ENCODE data around the gene TAS1R2.
"Not testable (repeated sequence)": the region's sequence is repeated elsewhere in the genome, so short reads cannot be mapped to it uniquely, and the experiment has no call there.

Gene TAS1R2

DNA sequence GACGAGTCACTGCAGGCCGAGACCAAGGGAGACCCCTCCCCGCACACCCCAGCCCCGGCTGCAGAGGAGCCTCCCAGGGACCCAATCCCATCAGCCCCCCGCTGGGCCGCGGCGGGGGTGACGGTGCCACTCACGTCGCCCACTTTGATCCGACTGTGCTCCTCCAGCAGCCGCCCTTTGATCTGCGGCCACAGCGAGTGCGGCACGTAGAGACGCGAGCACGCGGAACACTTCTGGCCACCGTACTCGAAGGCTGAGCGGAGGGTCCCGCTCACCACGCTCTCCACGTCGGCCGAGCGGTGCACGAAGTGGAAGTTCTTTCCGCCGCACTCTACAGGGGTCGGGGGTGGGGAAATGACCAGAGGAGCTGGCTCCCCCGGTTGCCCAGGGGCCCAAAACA is 17.8 kb upstream of the TAS1R2 start:
- Histone ChIP-seq H3K27me3 (ENCODE audit: control insufficient read depth, insufficient read depth, low read length, poor library complexity, severe bottlenecking) (no peaks in the 10 kb centered on the region), H3K4me3 (ENCODE audit: insufficient read depth, low read depth, low read length) (no peak overlapping the region), H3K4me1 (ENCODE audit: control insufficient read depth, insufficient read depth, low read length) (peaks cover 8% of the 10 kb centered on the region), H3K36me3 (ENCODE audit: control insufficient read depth, insufficient read depth, low read length) (no peaks in the 10 kb centered on the region), H3K9me3 (ENCODE audit: control insufficient read depth, low read length) (no peaks in the 10 kb centered on the region), H3K27ac (ENCODE audit: insufficient read depth, low read depth, low read length, poor library complexity, severe bottlenecking) (no peak overlapping the region)
- 89 to 90% methylated on average over 35 of the region's 35 CpGs for WGBS, 2 experiments

- Histone ChIP-seq H3K27me3 (ENCODE audit: control insufficient read depth, insufficient read depth, low read length, poor library complexity, severe bottlenecking) (no peaks in the 10 kb centered on the region), H3K4me1 (ENCODE audit: control insufficient read depth, insufficient read depth, low read length) (peaks cover 8% of the 10 kb centered on the region), H3K4me3 (ENCODE audit: insufficient read depth, low read depth, low read length) (no peak overlapping the region), H3K27ac (ENCODE audit: insufficient read depth, low read depth, low read length, poor library complexity, severe bottlenecking) (no peak overlapping the region), H3K9me3 (ENCODE audit: control insufficient read depth, low read length) (no peaks in the 10 kb centered on the region), H3K36me3 (ENCODE audit: control insufficient read depth, insufficient read depth, low read length) (no peaks in the 10 kb centered on the region)
- 96% methylated on average over 10 of the region's 10 CpGs for WGBS, 2 experiments
These were observed 16.8 kb upstream of the TAS1R2 start for GRCh38 chr1:18876210-18876609.

GRCh38 chr1:18875796-18876128 is 16.3 kb upstream of the TAS1R2 start:
- 88 to 92% methylated on average over 3 of the region's 3 CpGs for WGBS, 2 experiments

GRCh38 chr1:18875107-18875795 is 15.8 kb upstream of the TAS1R2 start:
- Histone ChIP-seq H3K27me3 (ENCODE audit: control insufficient read depth, insufficient read depth, low read length, poor library complexity, severe bottlenecking) (no peaks in the 10 kb centered on the region), H3K4me1 (ENCODE audit: control insufficient read depth, insufficient read depth, low read length) (peaks cover 8% of the 10 kb centered on the region), H3K9me3 (ENCODE audit: control insufficient read depth, low read length) (no peaks in the 10 kb centered on the region), H3K27ac (ENCODE audit: insufficient read depth, low read depth, low read length, poor library complexity, severe bottlenecking) (no peak overlapping the region), H3K4me3 (ENCODE audit: insufficient read depth, low read depth, low read length) (no peak overlapping the region), H3K36me3 (ENCODE audit: control insufficient read depth, insufficient read depth, low read length) (no peaks in the 10 kb centered on the region)
- WGBS, 2 experiments, result 53 to 54% methylated on average over 20 of the region's 20 CpGs

More at GRCh38 chr1:18875796-18876128, 16.3 kb upstream of the TAS1R2 start:
- Histone ChIP-seq H3K9me3 (ENCODE audit: control insufficient read depth, low read length) (no peaks in the 10 kb centered on the region), H3K27ac (ENCODE audit: insufficient read depth, low read depth, low read length, poor library complexity, severe bottlenecking) (no peak overlapping the region), H3K4me3 (ENCODE audit: insufficient read depth, low read depth, low read length) (no peak overlapping the region), H3K36me3 (ENCODE audit: control insufficient read depth, insufficient read depth, low read length) (no peaks in the 10 kb centered on the region), H3K4me1 (ENCODE audit: control insufficient read depth, insufficient read depth, low read length) (peaks cover 8% of the 10 kb centered on the region), H3K27me3 (ENCODE audit: control insufficient read depth, insufficient read depth, low read length, poor library complexity, severe bottlenecking) (no peaks in the 10 kb centered on the region)

- no peak overlapping the region for H3K4me3 ChIP-seq (ENCODE audit: insufficient read depth, low read depth, low read length)
- WGBS, 2 experiments, result 90 to 97% methylated on average over 8 of the region's 8 CpGs
- no peak overlapping the region for H3K27ac ChIP-seq (ENCODE audit: insufficient read depth, low read depth, low read length, poor library complexity, severe bottlenecking)
- no peaks in the 10 kb centered on the region for H3K36me3 ChIP-seq (ENCODE audit: control insufficient read depth, insufficient read depth, low read length)
- H3K4me1 ChIP-seq (ENCODE audit: control insufficient read depth, insufficient read depth, low read length), result peaks cover 3% of the 10 kb centered on the region
- H3K9me3 ChIP-seq (ENCODE audit: control insufficient read depth, low read length), result no peaks in the 10 kb centered on the region
- H3K27me3 ChIP-seq (ENCODE audit: control insufficient read depth, insufficient read depth, low read length, poor library complexity, severe bottlenecking), result no peaks in the 10 kb centered on the region
These were observed 15.1 kb upstream of the TAS1R2 start for GRCh38 chr1:18874600-18874999.

- no peak overlapping the region for H3K27ac ChIP-seq (ENCODE audit: insufficient read depth, low read depth, low read length, poor library complexity, severe bottlenecking)
- WGBS, 2 experiments, result 90 to 92% methylated on average over 6 of the region's 6 CpGs
These were observed 14.6 kb upstream of the TAS1R2 start for GRCh38 chr1:18874036-18874435.

GRCh38 chr1:18872071-18872611 is 12.7 kb upstream of the TAS1R2 start:
- WGBS, 2 experiments, result 86 to 89% methylated on average over 8 of the region's 8 CpGs
- no peaks in the 10 kb centered on the region for H3K9me3 ChIP-seq (ENCODE audit: control insufficient read depth, low read length)

More at GRCh38 chr1:18874036-18874435, 14.6 kb upstream of the TAS1R2 start:
- no peaks in the 10 kb centered on the region for H3K27me3 ChIP-seq (ENCODE audit: control insufficient read depth, insufficient read depth, low read length, poor library complexity, severe bottlenecking)
- H3K4me3 ChIP-seq (ENCODE audit: insufficient read depth, low read depth, low read length), result no peak overlapping the region
- no peaks in the 10 kb centered on the region for H3K4me1 ChIP-seq (ENCODE audit: control insufficient read depth, insufficient read depth, low read length)
- no peaks in the 10 kb centered on the region for H3K36me3 ChIP-seq (ENCODE audit: control insufficient read depth, insufficient read depth, low read length)
- H3K9me3 ChIP-seq (ENCODE audit: control insufficient read depth, low read length), result no peaks in the 10 kb centered on the region

DNA sequence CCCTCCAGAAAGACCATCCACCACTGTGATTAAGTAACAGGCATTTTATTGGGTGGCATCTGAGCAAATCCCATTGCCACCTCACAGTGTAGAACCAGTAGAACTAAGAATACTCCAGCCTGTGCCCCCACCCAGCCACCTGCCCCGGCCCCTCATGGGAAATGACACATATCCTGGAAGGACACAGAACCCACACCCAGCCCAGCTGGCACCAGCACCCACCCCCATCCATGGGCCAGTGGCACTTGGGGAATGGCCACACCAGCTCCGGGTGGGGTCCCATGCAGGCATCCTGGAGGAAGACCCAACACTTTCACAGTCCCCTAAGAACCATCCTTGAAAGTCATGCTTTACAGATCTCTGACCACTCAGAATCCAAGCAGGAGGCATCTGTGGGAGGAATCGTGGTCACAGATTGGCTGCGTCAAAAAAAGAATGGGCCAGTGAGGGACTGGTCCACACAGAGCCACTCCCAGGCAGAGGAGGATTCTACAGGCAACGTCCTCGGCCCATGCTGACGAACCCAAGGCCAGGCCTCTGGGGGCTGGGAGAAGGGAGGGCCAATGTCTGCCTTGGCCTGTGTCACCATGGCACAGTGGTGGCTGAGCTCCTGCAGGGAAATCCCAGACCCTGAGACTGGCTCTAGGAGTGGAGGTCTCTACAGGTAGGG is 12.1 kb upstream of the TAS1R2 start:
- Histone ChIP-seq H3K27ac (ENCODE audit: insufficient read depth, low read depth, low read length, poor library complexity, severe bottlenecking) (no peak overlapping the region), H3K4me1 (ENCODE audit: control insufficient read depth, insufficient read depth, low read length) (no peaks in the 10 kb centered on the region), H3K27me3 (ENCODE audit: control insufficient read depth, insufficient read depth, low read length, poor library complexity, severe bottlenecking) (no peaks in the 10 kb centered on the region), H3K4me3 (ENCODE audit: insufficient read depth, low read depth, low read length) (no peak overlapping the region), H3K9me3 (ENCODE audit: control insufficient read depth, low read length) (no peaks in the 10 kb centered on the region), H3K36me3 (ENCODE audit: control insufficient read depth, insufficient read depth, low read length) (no peaks in the 10 kb centered on the region)
- 92 to 93% methylated on average over 7 of the region's 7 CpGs for WGBS, 2 experiments

More at GRCh38 chr1:18872071-18872611, 12.7 kb upstream of the TAS1R2 start:
- Histone ChIP-seq H3K27ac (ENCODE audit: insufficient read depth, low read depth, low read length, poor library complexity, severe bottlenecking) (no peak overlapping the region), H3K27me3 (ENCODE audit: control insufficient read depth, insufficient read depth, low read length, poor library complexity, severe bottlenecking) (no peaks in the 10 kb centered on the region), H3K36me3 (ENCODE audit: control insufficient read depth, insufficient read depth, low read length) (no peaks in the 10 kb centered on the region), H3K4me3 (ENCODE audit: insufficient read depth, low read depth, low read length) (no peak overlapping the region), H3K4me1 (ENCODE audit: control insufficient read depth, insufficient read depth, low read length) (no peaks in the 10 kb centered on the region)

- Histone ChIP-seq H3K27me3 (ENCODE audit: control insufficient read depth, insufficient read depth, low read length, poor library complexity, severe bottlenecking) (no peaks in the 10 kb centered on the region), H3K4me3 (ENCODE audit: insufficient read depth, low read depth, low read length) (no peak overlapping the region), H3K4me1 (ENCODE audit: control insufficient read depth, insufficient read depth, low read length) (no peaks in the 10 kb centered on the region), H3K9me3 (ENCODE audit: control insufficient read depth, low read length) (no peaks in the 10 kb centered on the region), H3K36me3 (ENCODE audit: control insufficient read depth, insufficient read depth, low read length) (no peaks in the 10 kb centered on the region), H3K27ac (ENCODE audit: insufficient read depth, low read depth, low read length, poor library complexity, severe bottlenecking) (no peak overlapping the region)
- WGBS, 2 experiments, result 94 to 95% methylated on average over 10 of the region's 10 CpGs
These were observed 11.5 kb upstream of the TAS1R2 start for GRCh38 chr1:18870957-18871356.

DNA sequence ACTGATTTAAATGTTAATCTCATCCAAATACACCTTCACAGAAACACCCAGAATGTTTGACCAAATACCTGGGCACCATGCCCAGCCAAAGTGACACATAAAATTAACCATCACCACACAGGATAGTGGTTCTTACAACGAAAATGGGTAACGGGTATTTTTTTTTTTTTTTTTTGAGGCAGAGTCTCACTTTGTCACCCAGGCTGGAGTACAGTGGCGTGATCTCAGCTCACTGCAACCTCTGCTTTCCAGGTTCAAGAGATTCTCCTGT is 11.1 kb upstream of the TAS1R2 start:
- not testable (repeated sequence) for H3K4me1 ChIP-seq (ENCODE audit: control insufficient read depth, insufficient read depth, low read length); H3K9me3 ChIP-seq (ENCODE audit: control insufficient read depth, low read length); H3K27ac ChIP-seq (ENCODE audit: insufficient read depth, low read depth, low read length, poor library complexity, severe bottlenecking); H3K36me3 ChIP-seq (ENCODE audit: control insufficient read depth, insufficient read depth, low read length); H3K4me3 ChIP-seq (ENCODE audit: insufficient read depth, low read depth, low read length); H3K27me3 ChIP-seq (ENCODE audit: control insufficient read depth, insufficient read depth, low read length, poor library complexity, severe bottlenecking)
- 92 to 96% methylated on average over 3 of the region's 3 CpGs for WGBS, 2 experiments
